Endothelial cell of umbilical vein (primary cell): ENCODE measurements around the gene UGT1A7. TPM values are rescaled to one million over a fixed set of nuclear protein-coding genes. Genes with fewer than 3 reads are reported as not detected.

Source experiments
- BruUV-seq: library from RNA; stranded (reverse); fragments of 400-500 nt; replicated peaks from 2 replicates; lab custom pipeline; 2021; lab: Mats Ljungman, UMichigan
- CTCF ChIA-PET: fragments of 300-600, 350-600 bp; sonication (Branson Sonifier 250); formaldehyde crosslinking; loops from one replicate; lab custom pipeline; 2021; ENCODE audit warnings: antibody characterized with exemption, inconsistent platforms; lab: Charles Lee
- POLR2A ChIA-PET: fragments of 300-600, 350-600 bp; sonication (Branson Sonifier 250); formaldehyde crosslinking; loops from one replicate; lab custom pipeline; 2021; ENCODE audit warnings: antibody characterized with exemption, inconsistent platforms; lab: Charles Lee
- DNase-seq: peaks from one replicate; pipeline ENCODE4 v3.0.0-alpha.2; 2011; ENCODE audit warnings: low read depth, low spot score
- FAIRE-seq: peaks from 2 replicates; lab custom pipeline; 2011; peaks lifted over from hg19 to GRCh38; lab: Jason Lieb, UNC
- H2AFZ ChIP-seq: 2 replicates; pipeline ENCODE4 v1.6.0; 2012; ENCODE audit warnings: low read depth, low read length, control low read depth, inconsistent platforms
- H3K27ac ChIP-seq: 2 replicates; pipeline ENCODE4 v1.5.1; 2011; ENCODE audit warnings: low read depth, mild to moderate bottlenecking, control low read depth, low read length, moderate library complexity; ENCODE audit not compliant: insufficient read depth
- H3K27me3 ChIP-seq, 2 experiments: 2 replicates each; pipeline versions ENCODE4 v1.6.0 to v1.6.1; 2011; ENCODE audit warnings: low read length in 2 of 2, mixed read lengths in 1 of 2; ENCODE audit not compliant: control insufficient read depth in 2 of 2, insufficient read depth in 2 of 2
- H3K36me3 ChIP-seq, 2 experiments: 2 replicates in 1 of 2; 3 replicates in 1 of 2; pipeline ENCODE4 v1.5.1; 2011; ENCODE audit warnings: low read length in 2 of 2, mild to moderate bottlenecking in 1 of 2, moderate library complexity in 1 of 2; ENCODE audit not compliant: control insufficient read depth in 2 of 2, insufficient read depth in 2 of 2; ENCODE audit errors: extremely low read depth in 1 of 2
- H3K4me1 ChIP-seq: 3 replicates; pipeline ENCODE4 v1.5.1; 2011; ENCODE audit warnings: mild to moderate bottlenecking, low read length; ENCODE audit not compliant: control insufficient read depth, insufficient read depth; ENCODE audit errors: extremely low read depth
- H3K4me2 ChIP-seq: 2 replicates; pipeline ENCODE4 v1.6.1; 2011; ENCODE audit warnings: low read length, control low read depth, mixed read lengths; ENCODE audit not compliant: insufficient read depth
- H3K4me3 ChIP-seq, 3 experiments: fragments of 200-600 bp in 1 of 3; sonication (generic), shearing (Covaris generic) in 1 of 3; replicated peaks in 1 of 3; 2 replicates each; pipeline ENCODE4 v1.5.1; 2011 to 2016; ENCODE audit warnings: control low read depth in 3 of 3, low read length in 3 of 3, mild to moderate bottlenecking in 2 of 3, inconsistent platforms in 1 of 3, low read depth in 1 of 3, moderate library complexity in 1 of 3; ENCODE audit not compliant: insufficient read depth in 1 of 3
- H3K79me2 ChIP-seq: 2 replicates; pipeline ENCODE4 v1.6.0; 2012; ENCODE audit warnings: low read length, inconsistent platforms; ENCODE audit not compliant: control insufficient read depth, insufficient read depth
- H3K9ac ChIP-seq: replicated peaks from 2 replicates; pipeline ENCODE3; 2011; ENCODE audit warnings: low read length, control low read depth; ENCODE audit not compliant: insufficient read depth; ENCODE audit errors: extremely low read depth
- H3K9me1 ChIP-seq: replicated peaks from 3 replicates; pipeline ENCODE4 v1.6.0; 2011; ENCODE audit warnings: mild to moderate bottlenecking, low read length; ENCODE audit not compliant: control insufficient read depth, insufficient read depth; ENCODE audit errors: extremely low read depth
- H3K9me3 ChIP-seq: replicated peaks from 2 replicates; pipeline ENCODE4 v1.5.1; 2012; ENCODE audit warnings: low read length, inconsistent platforms; ENCODE audit not compliant: control insufficient read depth, insufficient read depth
- H4K20me1 ChIP-seq: replicated peaks from 2 replicates; pipeline ENCODE3; 2011; ENCODE audit warnings: mild to moderate bottlenecking, low read length; ENCODE audit not compliant: control insufficient read depth, insufficient read depth; ENCODE audit errors: extremely low read depth
- CTCF ChIP-seq, 2 donors: IDR thresholded peaks; 1 replicate in 1 of 2; 2 replicates in 1 of 2; pipeline ENCODE4 v1.5.1; 2011; ENCODE audit warnings: low read length in 2 of 2, mild to moderate bottlenecking in 2 of 2, moderate library complexity in 2 of 2, control low read depth in 1 of 2, inconsistent platforms in 1 of 2, low read depth in 1 of 2; ENCODE audit not compliant: insufficient read depth in 1 of 2; ENCODE audit errors: extremely low read depth in 1 of 2
- EZH2 ChIP-seq: IDR thresholded peaks from 2 replicates; pipeline ENCODE4 v1.6.1; 2012; ENCODE audit warnings: borderline replicate concordance, low read depth, mild to moderate bottlenecking, moderate library complexity, low read length, inconsistent platforms; ENCODE audit not compliant: severe bottlenecking
- FOS ChIP-seq: IDR thresholded peaks from 2 replicates; pipeline ENCODE4 v1.6.1; 2011; ENCODE audit warnings: mild to moderate bottlenecking, low read length, moderate library complexity, borderline replicate concordance; ENCODE audit not compliant: insufficient read depth
- GATA2 ChIP-seq: IDR thresholded peaks from 2 replicates; pipeline ENCODE4 v1.7.0; 2011; ENCODE audit warnings: low read depth, mild to moderate bottlenecking, moderate library complexity, mixed read lengths, low read length; ENCODE audit not compliant: insufficient read length, insufficient read depth
- JUN ChIP-seq: IDR thresholded peaks from 2 replicates; pipeline ENCODE4 v1.6.1; 2011; ENCODE audit warnings: borderline replicate concordance, low read depth; ENCODE audit not compliant: insufficient read length, insufficient read depth
- MAX ChIP-seq: IDR thresholded peaks from 2 replicates; pipeline ENCODE4 v1.6.1; 2011; ENCODE audit not compliant: insufficient read depth, insufficient read length
- MYC ChIP-seq: IDR thresholded peaks from one replicate; pipeline ENCODE4 v1.6.1; 2011; ENCODE audit warnings: mild to moderate bottlenecking, low read depth, low read length
- POLR2A ChIP-seq: IDR thresholded peaks from 2 replicates; pipeline ENCODE4 v1.6.1; 2012; ENCODE audit warnings: low read depth, mild to moderate bottlenecking, control low read depth, low read length
- POLR2AphosphoS5 ChIP-seq: IDR thresholded peaks from 2 replicates; pipeline ENCODE4 v1.6.1; 2012; ENCODE audit warnings: low read depth, mild to moderate bottlenecking, control low read depth, low read length, moderate library complexity; ENCODE audit not compliant: insufficient read depth
- dilution Hi-C: fragments of 300-500 bp; cut with MboI; formaldehyde crosslinking; loops from one replicate; pipeline ENCODE4 v1.15.0; 2019; ENCODE audit warnings: low sequenced_read_pairs; ENCODE audit not compliant: extremely low pct_ligation_motif_present
- intact Hi-C: fragments of 100-400 bp; cut with micrococcal nuclease; formaldehyde crosslinking; loops from one replicate; pipeline ENCODE4 v1.10.0; 2022
- polyA plus RNA-seq, 4 experiments: library from polyadenylated mRNA; depleted of rRNA in 3 of 4; stranded (reverse) in 3 of 4; unstranded in 1 of 4; fragments of >200 nt; gene quantifications; 2 replicates each; pipeline versions ENCODE4 v1.2.1 to v1.2.3, GENCODE V29; 2011 to 2012; ENCODE audit warnings: missing spikeins in 1 of 4
- total RNA-seq: library from RNA; stranded (reverse); gene quantifications from 2 replicates; pipeline ENCODE4 v1.2.3, GENCODE V29; 2021

UGT1A7 gene
- total and polyA plus RNA-seq, 2 donors (not counting 3 experiments of a cell fraction or from before 2014, with no cell fraction given), result not detected

GRCh38 chr2:233707940-233708644 lies 26.4 kb downstream of the UGT1A7 start:
- H3K4me3 ChIP-seq, result no peak overlapping the region
- intact Hi-C loops (no loop called here), dilution Hi-C loops (no loop called here)
- H3K4me2 ChIP-seq, result no peak overlapping the region
- no peak overlapping the region for H3K27ac ChIP-seq
- H4K20me1 ChIP-seq, result no peaks in the 10 kb centered on the region
- no peak for TF ChIP-seq GATA2
- no peak for TF ChIP-seq MAX
- no peak for TF ChIP-seq FOS
- TF ChIP-seq POLR2A, result no peak
- no peak for TF ChIP-seq POLR2AphosphoS5
- TF ChIP-seq EZH2, result no peak
- no peak for TF ChIP-seq JUN
- no peak for TF ChIP-seq CTCF (IDR thresholded peaks at IDR 0.05; ENCODE audit: extremely low read depth in 1 of 2, insufficient read depth in 1 of 2, low read depth in 1 of 2, low read length in 2 of 2)
- no peak for TF ChIP-seq MYC
- BruUV-seq, result no TSS peak
- no peaks in the 10 kb centered on the region for H3K36me3 ChIP-seq
- ChIA-PET POLR2A (no interaction called here), CTCF (interaction anchor here (1.0 kb wide), 1 partner anchor 259 kb away, joined by 3 read pairs; no protein-coding TSS in a partner anchor)
- no peaks in the 10 kb centered on the region for H3K9me3 ChIP-seq
- H2AFZ ChIP-seq, result no peak overlapping the region
- DNase-seq (peak; percentile 32), FAIRE-seq (no peak)
- H3K9me1 ChIP-seq, result no peaks in the 10 kb centered on the region
- no peaks in the 10 kb centered on the region for H3K79me2 ChIP-seq
- no peak overlapping the region for H3K9ac ChIP-seq
- no peaks in the 10 kb centered on the region for H3K27me3 ChIP-seq
- H3K4me1 ChIP-seq, result peaks cover 2% of the 10 kb centered on the region
